Activated T-cell treated with anti-CD3 and anti-CD28 coated beads, Interleukin-2, amount 50 U/mL, for 1 hour (primary cell): ENCODE results near the gene HES5.

ENCODE experiments used
- DNase-seq: peaks from one replicate; pipeline ENCODE4 v3.0.0-alpha.2; 2020

Gene HES5

GRCh38 chr1:2530513-2531361, 674 bp upstream of the HES5 start:
- DNase-seq = peak; percentile 29

GRCh38 chr1:2528966-2529783, 888 bp downstream of the HES5 start:
- peak; percentile 53 for DNase-seq

- no peak for DNase-seq
Observed at GRCh38 chr1:2528611-2528965, 1.5 kb downstream of the HES5 start.

GRCh38 chr1:2528016-2528415, 2.0 kb downstream of the HES5 start:
- DNase-seq = no peak

- no peak for DNase-seq
Observed at GRCh38 chr1:2527556-2527860, 2.6 kb downstream of the HES5 start.

GRCh38 chr1:2526824-2527555, 3.1 kb downstream of the HES5 start:
- DNase-seq = no peak

- DNase-seq = peak; percentile 90
Observed at GRCh38 chr1:2525920-2526823, 3.9 kb downstream of the HES5 start, which contains the start of gene PANK4. Gene PANK4, minus strand, starts transcription at chr1:2526596. Its CDS starts 9 bp downstream, at chr1:2526587.

GRCh38 chr1:2525572-2525919, 4.5 kb downstream of the HES5 start:
- DNase-seq = no peak

- peak; percentile 62 for DNase-seq
Observed at GRCh38 chr1:2523891-2524609, 6.0 kb downstream of the HES5 start.

- DNase-seq = no peak
Observed at GRCh38 chr1:2523191-2523890, 6.7 kb downstream of the HES5 start.

- DNase-seq = no peak
Observed at GRCh38 chr1:2522230-2522629, 7.8 kb downstream of the HES5 start.

GRCh38 chr1:2520806-2521205, 9.3 kb downstream of the HES5 start:
- DNase-seq = no peak

GRCh38 chr1:2520206-2520605, 9.9 kb downstream of the HES5 start:
- no peak for DNase-seq

- no peak for DNase-seq
Observed at GRCh38 chr1:2519729-2520128, 10.3 kb downstream of the HES5 start.

GRCh38 chr1:2519029-2519685, 10.9 kb downstream of the HES5 start:
- no peak for DNase-seq

- DNase-seq = no peak
Observed at GRCh38 chr1:2518528-2518927, 11.5 kb downstream of the HES5 start.

- DNase-seq = no peak
Observed at GRCh38 chr1:2517966-2518365, 12.1 kb downstream of the HES5 start.

- no peak for DNase-seq
Observed at GRCh38 chr1:2516946-2517345, 13.1 kb downstream of the HES5 start.

- DNase-seq = no peak
Observed at GRCh38 chr1:2516124-2516523, 13.9 kb downstream of the HES5 start.

GRCh38 chr1:2515763-2516080, 14.3 kb downstream of the HES5 start:
- no peak for DNase-seq
